ACC112 (cell line): ENCODE measurements around the gene DACH1.

Source experiments
- H2AFZ ChIP-seq: fragments of 200-600 bp; sonication (generic); one replicate; pipeline ENCODE4 v1.6.0; 2017; ENCODE audit warnings: antibody characterized with exemption, low read length; ENCODE audit not compliant: unreplicated experiment
- H3K27ac ChIP-seq: fragments of 200-600 bp; sonication (generic); 2 replicates; pipeline ENCODE4 v1.5.1; 2014; ENCODE audit warnings: low read depth, mild to moderate bottlenecking, antibody characterized with exemption, low read length, moderate library complexity
- H3K27me3 ChIP-seq: fragments of 200-600 bp; sonication (generic); 2 replicates; pipeline ENCODE4 v1.6.1; 2014; ENCODE audit warnings: mild to moderate bottlenecking, antibody characterized with exemption, low read length, moderate library complexity, mixed read lengths; ENCODE audit not compliant: insufficient read depth
- H3K36me3 ChIP-seq: fragments of 200-600 bp; sonication (generic); 2 replicates; pipeline ENCODE4 v1.6.1; 2016; ENCODE audit warnings: mild to moderate bottlenecking, antibody characterized with exemption, low read length, moderate library complexity, mixed read lengths; ENCODE audit not compliant: insufficient read depth
- H3K4me1 ChIP-seq: fragments of 200-600 bp; sonication (generic); one replicate; pipeline ENCODE4 v1.6.1; 2016; ENCODE audit warnings: low read length, mixed read lengths; ENCODE audit not compliant: insufficient read depth, unreplicated experiment, control insufficient read depth
- H3K4me3 ChIP-seq: fragments of 200-600 bp; sonication (generic); 2 replicates; pipeline ENCODE4 v1.5.1; 2014; ENCODE audit warnings: mild to moderate bottlenecking, low read depth, low read length
- H3K79me2 ChIP-seq: fragments of 200-600 bp; sonication (generic); one replicate; pipeline ENCODE4 v1.6.0; 2016; ENCODE audit warnings: low read length; ENCODE audit not compliant: control insufficient read depth, unreplicated experiment, insufficient read depth

Gene DACH1

DNA sequence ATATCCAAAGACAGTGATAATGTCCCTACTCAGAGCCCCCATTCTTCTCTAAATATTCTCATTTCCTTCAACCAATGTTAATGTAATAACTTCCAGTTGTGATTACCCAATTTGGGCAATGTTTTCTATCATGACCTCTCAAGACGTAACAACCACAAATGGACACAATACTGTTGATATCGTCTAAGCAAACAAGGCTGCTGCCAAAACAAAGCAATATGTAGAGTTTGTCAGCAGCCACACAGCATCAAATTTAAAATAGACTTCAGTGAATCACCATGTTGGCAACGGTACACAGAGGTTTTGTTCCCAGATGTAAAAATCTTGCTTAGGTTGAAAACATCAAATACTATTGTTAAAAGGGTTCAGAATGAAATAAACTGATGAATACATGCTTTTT is 205.1 kb downstream of the DACH1 start:
- Histone ChIP-seq H3K27ac (no peak overlapping the region), H2AFZ (no peak overlapping the region), H3K79me2 (no peaks in the 10 kb centered on the region), H3K4me1 (no peaks in the 10 kb centered on the region), H3K4me3 (no peak overlapping the region), H3K36me3 (no peaks in the 10 kb centered on the region), H3K27me3 (no peaks in the 10 kb centered on the region)

DNA sequence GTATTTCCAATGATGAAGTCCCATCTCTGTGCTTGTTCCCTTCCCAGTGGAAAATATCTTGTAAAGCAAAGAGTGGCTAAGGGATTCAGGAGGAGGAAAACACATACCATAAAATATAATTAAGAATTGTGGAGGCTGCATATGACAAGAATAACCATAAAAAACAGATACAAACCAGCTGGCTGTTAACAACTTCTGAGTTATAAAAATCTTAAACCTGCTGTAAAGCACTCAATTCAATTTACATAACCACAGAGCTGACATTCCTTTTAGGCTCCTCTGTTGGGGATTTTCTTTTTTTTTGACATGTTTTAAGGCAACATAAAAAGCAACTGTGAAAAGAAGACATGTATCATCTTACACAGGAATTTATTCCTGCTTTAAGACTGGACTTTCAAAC is 207.6 kb downstream of the DACH1 start:
- H2AFZ ChIP-seq = no peak overlapping the region
- no peak overlapping the region for H3K4me3 ChIP-seq
- H3K79me2 ChIP-seq = no peaks in the 10 kb centered on the region
- no peaks in the 10 kb centered on the region for H3K27me3 ChIP-seq
- no peak overlapping the region for H3K27ac ChIP-seq
- H3K4me1 ChIP-seq = no peaks in the 10 kb centered on the region
- no peaks in the 10 kb centered on the region for H3K36me3 ChIP-seq

DNA sequence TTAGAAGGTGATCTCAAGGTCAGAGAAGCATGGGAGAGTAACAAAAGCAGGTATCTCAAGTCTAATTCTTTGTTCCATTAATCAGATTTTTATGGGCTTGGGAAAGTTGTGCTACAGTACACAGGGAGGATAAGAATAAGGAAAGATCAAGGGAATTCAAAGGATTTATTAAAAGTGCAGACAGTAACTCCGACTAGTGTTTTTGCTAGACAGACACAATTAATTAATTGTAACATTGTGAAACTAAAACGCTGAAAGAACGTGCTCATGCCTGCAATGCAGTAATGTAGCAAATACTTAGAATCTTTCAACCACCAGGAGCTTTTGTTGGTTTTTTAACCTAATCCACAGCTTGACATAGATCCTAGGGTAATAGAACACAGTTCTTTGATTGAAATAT is 221.5 kb downstream of the DACH1 start:
- H3K79me2 ChIP-seq = no peaks in the 10 kb centered on the region
- no peaks in the 10 kb centered on the region for H3K4me1 ChIP-seq
- H3K27me3 ChIP-seq = no peaks in the 10 kb centered on the region

DNA sequence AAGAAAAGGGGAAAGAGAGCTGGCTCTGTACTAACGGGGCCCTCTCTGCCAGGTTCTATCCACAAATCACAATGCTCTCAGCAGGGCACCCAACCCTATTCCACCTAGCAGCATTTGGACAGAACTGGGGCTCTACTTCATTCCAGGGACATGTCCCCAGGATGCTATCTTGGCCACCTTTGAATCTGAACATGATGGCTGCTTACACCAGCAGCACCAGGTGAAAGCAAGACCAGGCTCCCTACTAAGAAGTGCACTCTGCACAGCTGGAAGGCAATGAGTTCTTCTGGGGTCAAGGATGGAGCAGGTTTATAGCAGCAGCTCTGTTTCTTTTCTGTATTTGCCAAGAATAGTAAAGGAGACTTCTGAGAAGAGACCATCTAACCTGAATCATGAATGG is 222.4 kb downstream of the DACH1 start:
- H3K27me3 ChIP-seq = no peaks in the 10 kb centered on the region
- no peaks in the 10 kb centered on the region for H3K36me3 ChIP-seq
- H3K4me3 ChIP-seq = no peak overlapping the region
- H3K4me1 ChIP-seq = no peaks in the 10 kb centered on the region
- H2AFZ ChIP-seq = no peak overlapping the region
- no peaks in the 10 kb centered on the region for H3K79me2 ChIP-seq
- no peak overlapping the region for H3K27ac ChIP-seq

More for the DNA sequence above, 221.5 kb downstream of the DACH1 start:
- Histone ChIP-seq H3K36me3 (no peaks in the 10 kb centered on the region), H3K27ac (no peak overlapping the region), H2AFZ (no peak overlapping the region), H3K4me3 (no peak overlapping the region)

DNA sequence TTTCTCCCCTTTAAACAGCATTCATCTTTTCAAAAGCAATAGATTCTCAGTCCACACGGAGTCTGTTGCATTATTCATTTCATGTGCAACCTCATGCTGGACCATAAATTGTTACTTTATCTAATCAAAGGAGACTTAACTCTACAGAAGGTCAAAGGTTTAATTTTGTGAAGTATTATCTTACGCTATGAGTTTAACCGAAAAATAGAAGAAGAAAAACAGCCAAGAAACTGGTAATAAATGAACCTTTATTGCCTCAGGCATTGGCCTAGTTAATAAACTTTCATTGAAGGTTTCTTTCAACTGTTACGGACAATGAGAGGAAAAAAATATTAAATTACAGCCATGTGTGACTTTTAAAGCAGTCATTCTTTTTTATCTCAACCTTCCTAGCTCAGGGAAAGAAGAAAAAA is 223.6 kb downstream of the DACH1 start:
- H3K79me2 ChIP-seq = no peaks in the 10 kb centered on the region
- H3K36me3 ChIP-seq = no peaks in the 10 kb centered on the region
- H3K27ac ChIP-seq = no peak overlapping the region
- H3K4me1 ChIP-seq = no peaks in the 10 kb centered on the region
- H3K27me3 ChIP-seq = no peaks in the 10 kb centered on the region
- H3K4me3 ChIP-seq = no peak overlapping the region
- H2AFZ ChIP-seq = no peak overlapping the region

DNA sequence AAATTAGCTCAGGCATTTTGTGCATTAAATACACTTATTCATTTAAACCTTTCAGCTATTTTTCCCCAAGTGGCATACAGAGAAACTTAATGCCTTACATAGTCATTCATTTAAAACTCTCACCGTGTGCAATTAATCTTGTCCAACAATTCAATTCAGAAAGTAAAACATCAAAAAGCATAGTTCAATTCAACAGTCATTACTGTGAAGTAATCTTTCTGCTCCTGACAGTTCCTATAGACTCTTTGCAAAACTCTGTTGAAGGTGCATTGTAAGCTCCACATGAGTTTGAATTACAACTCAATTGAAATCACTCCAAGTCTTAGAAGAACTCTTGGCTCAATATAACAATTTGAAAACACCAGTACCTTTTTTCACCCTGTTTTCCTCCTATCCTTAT is 228.3 kb downstream of the DACH1 start:
- Histone ChIP-seq H3K79me2 (no peaks in the 10 kb centered on the region), H2AFZ (no peak overlapping the region), H3K4me3 (no peak overlapping the region), H3K27ac (no peak overlapping the region), H3K36me3 (no peaks in the 10 kb centered on the region), H3K4me1 (no peaks in the 10 kb centered on the region), H3K27me3 (no peaks in the 10 kb centered on the region)

DNA sequence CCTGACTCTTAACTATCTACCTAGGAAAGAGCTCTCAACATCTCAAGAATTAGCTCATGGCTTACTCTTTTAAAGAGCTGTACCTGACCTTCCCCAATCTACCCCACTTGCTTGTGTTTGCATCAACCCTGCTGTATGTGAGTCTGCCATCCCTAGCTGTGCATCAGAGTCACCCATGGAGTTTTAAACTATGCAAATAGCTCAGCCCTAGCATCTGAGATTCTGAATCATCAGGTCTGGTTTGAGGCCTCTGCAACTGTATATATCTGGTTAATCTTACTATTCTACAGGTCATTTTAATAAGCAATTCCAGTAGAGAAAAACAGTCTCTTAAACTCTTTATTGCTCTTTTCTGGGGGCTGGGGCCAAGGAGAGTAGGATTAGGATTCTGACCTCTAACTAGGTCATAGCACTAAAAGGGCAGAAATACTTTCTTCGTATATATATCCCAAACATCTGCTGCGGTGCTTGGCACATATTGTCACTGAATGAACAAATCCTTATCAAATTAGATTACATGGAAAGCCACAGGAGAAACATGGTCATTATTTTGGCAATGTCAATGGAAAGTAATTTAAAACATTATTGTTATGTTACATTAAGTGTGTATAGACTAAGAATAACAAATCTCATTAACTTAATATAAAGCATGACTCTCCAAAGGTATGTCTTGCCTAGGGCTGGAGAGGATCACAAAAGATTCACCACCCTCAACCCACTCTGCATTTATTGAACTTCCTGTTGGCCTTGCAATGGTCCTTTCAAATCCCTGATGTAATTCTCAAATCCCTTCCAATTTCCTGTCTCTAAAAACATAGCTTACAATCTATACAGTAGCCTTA is 232.2 kb downstream of the DACH1 start:
- Histone ChIP-seq H3K27ac (no peak overlapping the region), H3K4me1 (no peaks in the 10 kb centered on the region), H3K4me3 (no peak overlapping the region), H3K79me2 (no peaks in the 10 kb centered on the region), H3K36me3 (no peaks in the 10 kb centered on the region), H3K27me3 (no peaks in the 10 kb centered on the region), H2AFZ (no peak overlapping the region)

DNA sequence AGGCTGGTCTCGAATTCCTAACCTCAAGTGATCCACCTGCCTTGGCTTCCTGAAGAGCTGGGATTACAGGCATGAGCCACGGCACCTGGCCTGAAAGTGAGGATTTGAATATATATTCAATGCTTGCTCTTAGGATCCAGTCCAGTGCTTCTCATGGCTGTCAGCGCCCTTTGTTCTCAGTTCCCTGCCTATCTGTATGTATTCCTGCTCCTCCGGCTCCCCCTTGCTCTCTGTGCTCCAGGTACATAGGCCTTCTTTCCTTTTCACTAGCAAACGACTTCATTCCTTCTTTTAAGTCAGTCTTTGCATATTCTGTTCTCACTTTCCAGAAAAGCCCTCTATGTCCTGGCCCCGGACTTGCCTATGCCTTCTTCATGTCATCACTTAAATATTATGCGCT is 232.8 kb downstream of the DACH1 start:
- H3K27me3 ChIP-seq = no peaks in the 10 kb centered on the region
- no peaks in the 10 kb centered on the region for H3K36me3 ChIP-seq
- H3K27ac ChIP-seq = no peak overlapping the region
- no peaks in the 10 kb centered on the region for H3K79me2 ChIP-seq
- H3K4me3 ChIP-seq = no peak overlapping the region
- H3K4me1 ChIP-seq = no peaks in the 10 kb centered on the region
- H2AFZ ChIP-seq = no peak overlapping the region

DNA sequence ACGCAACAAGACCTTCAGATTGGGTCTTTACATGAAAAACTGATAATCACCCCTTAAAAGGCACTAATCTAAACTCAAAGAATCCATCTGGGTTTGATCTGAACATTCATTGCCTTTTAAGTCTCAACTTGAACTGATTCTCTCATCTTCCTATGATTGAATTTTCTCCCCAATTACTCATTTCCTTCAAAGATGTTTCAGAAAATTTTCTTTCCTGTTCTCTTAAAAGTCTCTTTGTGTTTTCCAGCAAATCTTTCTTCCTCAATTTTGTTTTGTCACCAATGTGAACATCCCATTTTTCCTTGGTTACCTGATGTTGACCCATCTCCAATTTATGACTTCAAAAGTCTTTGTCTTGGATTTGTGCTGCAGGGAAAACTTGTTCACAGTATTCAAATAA is 234.3 kb downstream of the DACH1 start:
- no peak overlapping the region for H3K27ac ChIP-seq
- no peaks in the 10 kb centered on the region for H3K4me1 ChIP-seq
- H3K27me3 ChIP-seq = no peaks in the 10 kb centered on the region
- H2AFZ ChIP-seq = no peak overlapping the region
- no peaks in the 10 kb centered on the region for H3K36me3 ChIP-seq
- H3K4me3 ChIP-seq = no peak overlapping the region
- no peaks in the 10 kb centered on the region for H3K79me2 ChIP-seq

DNA sequence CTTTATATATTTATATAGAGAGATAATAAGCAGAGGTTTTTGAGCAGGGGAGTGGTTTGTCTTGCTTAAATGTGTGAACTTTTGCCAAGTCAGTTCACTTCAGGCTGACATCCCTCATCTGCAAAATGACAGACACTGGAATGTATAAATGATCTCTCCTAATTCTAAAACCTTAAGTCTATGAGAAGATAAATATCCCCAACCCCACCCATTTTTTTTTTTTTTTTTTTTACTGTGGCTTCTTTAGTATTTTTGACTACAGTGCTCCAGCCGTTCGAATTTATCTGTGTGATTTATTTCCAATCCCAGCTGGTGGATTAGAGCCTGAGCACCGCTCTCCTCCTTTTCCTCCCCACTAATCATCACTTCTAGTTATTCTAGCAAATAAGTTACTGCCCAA is 234.8 kb downstream of the DACH1 start:
- H3K79me2 ChIP-seq = no peaks in the 10 kb centered on the region
- no peak overlapping the region for H2AFZ ChIP-seq
- H3K27me3 ChIP-seq = no peaks in the 10 kb centered on the region
- no peaks in the 10 kb centered on the region for H3K4me1 ChIP-seq
- no peak overlapping the region for H3K27ac ChIP-seq
- no peak overlapping the region for H3K4me3 ChIP-seq
- H3K36me3 ChIP-seq = no peaks in the 10 kb centered on the region

DNA sequence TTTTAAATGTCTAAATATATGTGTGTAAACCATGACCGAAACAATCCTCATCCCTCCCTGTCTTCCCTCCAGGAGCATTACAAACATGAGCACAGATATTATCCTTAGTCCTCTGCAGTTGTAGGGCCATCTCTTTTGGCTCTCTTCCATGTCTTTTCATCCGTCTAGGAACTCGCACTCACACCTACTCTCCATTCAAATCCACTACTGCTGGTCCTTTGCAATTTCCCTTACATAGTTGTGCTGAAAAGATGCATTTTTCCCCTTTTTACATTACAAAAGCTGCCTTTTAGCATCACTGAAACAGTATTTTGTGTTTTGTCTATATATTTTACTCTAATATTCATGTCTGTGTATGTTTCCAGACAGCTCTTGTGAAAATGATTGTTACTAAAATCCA is 237.8 kb downstream of the DACH1 start:
- H2AFZ ChIP-seq = no peak overlapping the region
- no peaks in the 10 kb centered on the region for H3K27me3 ChIP-seq
- H3K27ac ChIP-seq = no peak overlapping the region
- no peaks in the 10 kb centered on the region for H3K36me3 ChIP-seq
- H3K4me3 ChIP-seq = no peak overlapping the region
- H3K4me1 ChIP-seq = no peaks in the 10 kb centered on the region
- no peaks in the 10 kb centered on the region for H3K79me2 ChIP-seq
